Calu3 (cell line): ENCODE data around the gene OR10R2. TPM values are rescaled to one million over a fixed set of nuclear protein-coding genes. Genes with fewer than 3 reads are reported as not detected.

Source experiments
- BruUV-seq: library from RNA; stranded (reverse); fragments of 400-500 nt; replicated peaks from 2 replicates; lab custom pipeline; 2021; lab: Mats Ljungman, UMichigan
- CTCF ChIA-PET: fragments of 300-600 bp; sonication (Branson Sonifier 250); formaldehyde crosslinking; loops from one replicate; lab custom pipeline; 2022; ENCODE audit warnings: antibody characterized with exemption; lab: Charles Lee
- DNase-seq: peaks from one replicate; pipeline ENCODE4 v3.0.0; 2022
- H3K27ac Mint-ChIP-seq: one replicate; pipeline ENCODE4 v1.8.0; 2022; ENCODE audit warnings: mixed read lengths; ENCODE audit not compliant: unreplicated experiment
- H3K27me3 Mint-ChIP-seq: one replicate; pipeline ENCODE4 v1.8.0; 2022; ENCODE audit warnings: mixed read lengths; ENCODE audit not compliant: unreplicated experiment
- H3K36me3 Mint-ChIP-seq: one replicate; pipeline ENCODE4 v1.8.0; 2022; ENCODE audit warnings: mild to moderate bottlenecking, moderate library complexity, mixed read lengths; ENCODE audit not compliant: insufficient read depth, unreplicated experiment
- H3K4me1 Mint-ChIP-seq: one replicate; pipeline ENCODE4 v1.8.0; 2022; ENCODE audit warnings: mild to moderate bottlenecking, low read depth, mixed read lengths; ENCODE audit not compliant: unreplicated experiment
- H3K4me3 Mint-ChIP-seq: one replicate; pipeline ENCODE4 v1.8.0; 2022; ENCODE audit warnings: mild to moderate bottlenecking, low read depth, moderate library complexity, mixed read lengths; ENCODE audit not compliant: unreplicated experiment
- H3K9me3 Mint-ChIP-seq: one replicate; pipeline ENCODE4 v1.8.0; 2022; ENCODE audit warnings: low read depth, mixed read lengths; ENCODE audit not compliant: unreplicated experiment
- CTCF ChIP-seq: fragments of 200-600 bp; IDR thresholded peaks from one replicate; pipeline ENCODE4 v1.8.0; 2022; ENCODE audit warnings: antibody characterized with exemption; ENCODE audit not compliant: unreplicated experiment
- intact Hi-C: fragments of 100-400 bp; cut with micrococcal nuclease; formaldehyde crosslinking; loops from one replicate; pipeline ENCODE4 v1.10.0; 2022; ENCODE audit not compliant: unreplicated experiment
- total RNA-seq: library from RNA; stranded (reverse); gene quantifications from 2 replicates; pipeline ENCODE4 v1.2.3, GENCODE V29; 2022

OR10R2 gene
- total RNA-seq, 1 experiment from 2014 or later = not detected

- H3K27me3 Mint-ChIP-seq = peaks cover 46% of the 10 kb centered on the region
- no peaks in the 10 kb centered on the region for H3K4me1 Mint-ChIP-seq
- no peak overlapping the region for H3K27ac Mint-ChIP-seq
- no peak for DNase-seq
- intact Hi-C loops = no loop called here
- no peaks in the 10 kb centered on the region for H3K36me3 Mint-ChIP-seq
- H3K9me3 Mint-ChIP-seq = no peaks in the 10 kb centered on the region
- CTCF ChIA-PET = interaction anchor here (0.6 kb wide), 1 partner anchor 480 kb away, joined by 3 read pairs; no protein-coding TSS in a partner anchor
- no peak overlapping the region for H3K4me3 Mint-ChIP-seq
- no peak for TF ChIP-seq CTCF
- BruUV-seq = no TSS peak
Observed at GRCh38 chr1:158521666-158522058, 49.6 kb downstream of the OR10R2 start.

GRCh38 chr1:158527190-158527815, 55.3 kb downstream of the OR10R2 start:
- CTCF ChIA-PET = interaction anchor here (0.6 to 1.0 kb wide), 2 partner anchors 15 to 324 kb away, joined by 3 to 5 read pairs; no protein-coding TSS in a partner anchor
- no peaks in the 10 kb centered on the region for H3K36me3 Mint-ChIP-seq
- peaks cover 69% of the 10 kb centered on the region for H3K27me3 Mint-ChIP-seq
- peak; percentile 70 for TF ChIP-seq CTCF
- no peaks in the 10 kb centered on the region for H3K4me1 Mint-ChIP-seq
- H3K27ac Mint-ChIP-seq = no peak overlapping the region
- no peak for DNase-seq
- no peaks in the 10 kb centered on the region for H3K9me3 Mint-ChIP-seq
- no peak overlapping the region for H3K4me3 Mint-ChIP-seq
- BruUV-seq = no TSS peak
- intact Hi-C loops = loop anchor here (1.0 kb wide), 1 partner anchor 323 kb away; no protein-coding TSS in a partner anchor

Other genes starting within 250 kb of the OR10R2 start
- gene CD1A, start 217.8 kb upstream of the OR10R2 start, total RNA-seq = not detected in 2 replicates
- gene CD1C, start 182.3 kb upstream of the OR10R2 start, total RNA-seq = not detected in 2 replicates
- gene CD1B, start 140.7 kb upstream of the OR10R2 start, total RNA-seq = not detected in 2 replicates
- not detected in 2 replicates for gene CD1E, start 118.3 kb upstream of the OR10R2 start, total RNA-seq
- gene OR10T2, start 72.8 kb upstream of the OR10R2 start, total RNA-seq = not detected in 2 replicates
- gene OR10K2, start 46.0 kb upstream of the OR10R2 start, total RNA-seq = not detected in 2 replicates
- gene OR10K1, start 10.4 kb upstream of the OR10R2 start, total RNA-seq = not detected in 2 replicates
- gene OR6Y1, start 82.2 kb downstream of the OR10R2 start, total RNA-seq = not detected in 2 replicates
- not detected in 2 replicates for gene OR6P1, start 98.4 kb downstream of the OR10R2 start, total RNA-seq
- gene OR10X1, start 107.7 kb downstream of the OR10R2 start, total RNA-seq = not detected in 2 replicates
- gene OR10Z1, start 133.0 kb downstream of the OR10R2 start, total RNA-seq = not detected in 2 replicates
- gene SPTA1, start 214.5 kb downstream of the OR10R2 start, total RNA-seq = 0.49 and 0.66 TPM in 2 replicates
- gene OR6K2, start 228.4 kb downstream of the OR10R2 start, total RNA-seq = not detected in 2 replicates
- not detected in 2 replicates for gene OR6K3, start 248.5 kb downstream of the OR10R2 start, total RNA-seq